ENCODE data around the gene BDH2.

BDH2 gene

GRCh38 chr4:103099691-103100392 lies at the start of gene BDH2:
Gene BDH2 (minus strand): TSS chr4:103099834. CDS start chr4:103096254, 3,580 bp downstream.
- TF ChIP-seq, protein P1, sequence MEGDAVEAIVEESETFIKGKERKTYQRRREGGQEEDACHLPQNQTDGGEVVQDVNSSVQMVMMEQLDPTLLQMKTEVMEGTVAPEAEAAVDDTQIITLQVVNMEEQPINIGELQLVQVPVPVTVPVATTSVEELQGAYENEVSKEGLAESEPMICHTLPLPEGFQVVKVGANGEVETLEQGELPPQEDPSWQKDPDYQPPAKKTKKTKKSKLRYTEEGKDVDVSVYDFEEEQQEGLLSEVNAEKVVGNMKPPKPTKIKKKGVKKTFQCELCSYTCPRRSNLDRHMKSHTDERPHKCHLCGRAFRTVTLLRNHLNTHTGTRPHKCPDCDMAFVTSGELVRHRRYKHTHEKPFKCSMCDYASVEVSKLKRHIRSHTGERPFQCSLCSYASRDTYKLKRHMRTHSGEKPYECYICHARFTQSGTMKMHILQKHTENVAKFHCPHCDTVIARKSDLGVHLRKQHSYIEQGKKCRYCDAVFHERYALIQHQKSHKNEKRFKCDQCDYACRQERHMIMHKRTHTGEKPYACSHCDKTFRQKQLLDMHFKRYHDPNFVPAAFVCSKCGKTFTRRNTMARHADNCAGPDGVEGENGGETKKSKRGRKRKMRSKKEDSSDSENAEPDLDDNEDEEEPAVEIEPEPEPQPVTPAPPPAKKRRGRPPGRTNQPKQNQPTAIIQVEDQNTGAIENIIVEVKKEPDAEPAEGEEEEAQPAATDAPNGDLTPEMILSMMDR (IDR thresholded peaks at IDR 0.05; ENCODE audit: low read depth, low read length) = peak; percentile 58
- peak; percentile 90 for DNase-seq (ENCODE audit: extremely low read depth, low read depth)

DNA sequence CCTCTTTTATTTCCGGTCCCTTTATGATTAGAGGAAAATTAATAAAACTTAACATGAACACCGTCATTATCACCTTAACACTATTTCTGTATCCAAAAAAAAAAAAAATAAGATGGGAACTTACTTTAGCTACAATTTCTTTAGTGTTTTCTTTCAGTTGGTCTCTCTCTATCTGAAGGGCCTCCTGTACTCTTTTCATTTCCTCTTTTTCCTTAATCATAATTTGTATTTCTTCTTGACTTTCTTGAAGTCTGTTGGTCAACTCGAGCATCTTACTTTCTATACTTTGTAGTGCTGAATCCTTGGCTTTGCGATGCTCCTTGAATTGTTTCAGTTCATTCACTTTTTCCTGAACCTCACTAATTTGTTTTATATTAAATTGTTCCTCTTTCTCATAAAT lies 45.3 kb upstream of the BDH2 start:
- TF ChIP-seq, protein P1 (IDR thresholded peaks at IDR 0.05; ENCODE audit: low read depth, low read length) = no peak
- DNase-seq (ENCODE audit: extremely low read depth, low read depth) = no peak

- TF ChIP-seq, protein P1 (IDR thresholded peaks at IDR 0.05; ENCODE audit: low read depth, low read length) = no peak
- no peak for DNase-seq (ENCODE audit: extremely low read depth, low read depth)
Measured at GRCh38 chr4:103137446-103137827, 37.8 kb upstream of the BDH2 start.

GRCh38 chr4:103136671-103137445 lies 37.2 kb upstream of the BDH2 start:
- no peak for DNase-seq (ENCODE audit: extremely low read depth, low read depth)
- TF ChIP-seq, protein P1 (IDR thresholded peaks at IDR 0.05; ENCODE audit: low read depth, low read length) = no peak

DNA sequence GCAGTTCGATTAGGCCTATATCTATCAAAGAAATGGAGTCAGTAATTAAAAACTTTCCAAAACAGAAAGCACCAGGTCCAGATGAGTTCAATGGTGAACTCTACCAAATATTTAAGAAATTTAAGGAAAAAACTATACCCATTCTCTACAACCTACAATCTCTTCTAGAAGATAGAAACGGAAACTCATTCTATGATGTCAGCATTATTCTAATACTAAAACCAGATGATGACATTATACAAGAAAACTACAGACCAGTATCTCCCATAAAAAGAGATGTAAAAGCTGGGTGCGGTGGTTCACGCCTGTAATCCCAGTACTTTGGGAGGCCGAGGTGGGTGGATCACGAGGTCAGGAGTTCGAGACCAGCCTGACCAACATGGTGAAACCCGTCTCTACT lies 29.5 kb upstream of the BDH2 start:
- TF ChIP-seq, protein P1 (IDR thresholded peaks at IDR 0.05; ENCODE audit: low read depth, low read length) = no peak
- no peak for DNase-seq (ENCODE audit: extremely low read depth, low read depth)

GRCh38 chr4:103126126-103126525 lies 26.5 kb upstream of the BDH2 start:
- no peak for DNase-seq (ENCODE audit: extremely low read depth, low read depth)
- TF ChIP-seq, protein P1 (IDR thresholded peaks at IDR 0.05; ENCODE audit: low read depth, low read length) = no peak

DNA sequence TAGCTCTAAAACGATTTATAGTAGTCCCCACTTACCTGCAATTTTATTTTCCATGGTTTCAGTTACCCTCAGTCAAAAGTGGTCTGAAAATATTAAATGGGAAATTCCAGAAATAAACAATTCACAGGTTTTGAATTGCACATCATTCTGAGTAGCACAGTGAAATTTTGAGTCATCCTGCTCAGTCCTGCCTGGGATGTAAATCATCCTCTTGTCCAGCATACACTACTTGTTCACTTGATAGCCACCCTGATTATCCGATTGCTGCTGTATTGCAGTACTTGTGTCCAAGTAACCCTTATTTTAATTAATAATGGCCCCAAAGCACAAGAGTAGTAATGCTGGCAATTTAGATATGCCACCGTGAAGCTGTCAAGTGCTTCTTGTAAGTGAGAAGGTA lies 23.5 kb upstream of the BDH2 start:
- TF ChIP-seq, protein P1 (IDR thresholded peaks at IDR 0.05; ENCODE audit: low read depth, low read length) = no peak
- DNase-seq (ENCODE audit: extremely low read depth, low read depth) = no peak
